RWPE2 (cell line): ENCODE results near the gene KIAA1549.

ENCODE experiments used
- ATAC-seq: fragments of 200-7000 bp; cut with Tn5 transposase; 3 replicates; pipeline ENCODE4 v1.9.1; 2021; ENCODE audit warnings: low read depth
- DNase-seq: peaks from one replicate; pipeline ENCODE4 v3.0.0-alpha.2; 2020; ENCODE audit warnings: low spot score
- H3K27ac ChIP-seq: fragments of 450-650 bp; 2 replicates; pipeline ENCODE4 v1.5.1; 2017; ENCODE audit warnings: mild to moderate bottlenecking; ENCODE audit not compliant: poor library complexity, severe bottlenecking
- H3K27me3 ChIP-seq: fragments of 250-450 bp; sonication (Bioruptor Pico); 2 replicates; pipeline ENCODE4 v1.5.1; 2021; ENCODE audit warnings: mild to moderate bottlenecking, moderate library complexity; ENCODE audit not compliant: insufficient read depth, poor library complexity, severe bottlenecking
- H3K36me3 ChIP-seq: fragments of 250-450 bp; sonication (Bioruptor Pico); 2 replicates; pipeline ENCODE4 v1.5.1; 2020; ENCODE audit warnings: low read depth, mild to moderate bottlenecking, moderate library complexity
- H3K4me1 ChIP-seq: fragments of 250-450 bp; sonication (Bioruptor Pico); 2 replicates; pipeline ENCODE4 v1.5.1; 2021; ENCODE audit warnings: mild to moderate bottlenecking, moderate library complexity; ENCODE audit not compliant: insufficient read depth, poor library complexity, severe bottlenecking
- H3K4me3 ChIP-seq: fragments of 250-450 bp; sonication (Bioruptor Pico); 2 replicates; pipeline ENCODE4 v1.5.1; 2021; ENCODE audit warnings: mild to moderate bottlenecking, moderate library complexity; ENCODE audit not compliant: severe bottlenecking
- H3K9me3 ChIP-seq: fragments of 250-450 bp; sonication (Bioruptor Pico); 2 replicates; pipeline ENCODE4 v1.5.1; 2021; ENCODE audit warnings: mild to moderate bottlenecking, moderate library complexity; ENCODE audit not compliant: severe bottlenecking
- CTCF ChIP-seq: fragments of 450-650 bp; IDR thresholded peaks from one replicate; pipeline ENCODE4 v1.5.1; 2017; ENCODE audit warnings: mild to moderate bottlenecking, moderate library complexity; ENCODE audit not compliant: poor library complexity, severe bottlenecking

Gene KIAA1549

GRCh38 chr7:138832966-138833365 lies 148.2 kb downstream of the KIAA1549 start:
- no peak overlapping the region for H3K27ac ChIP-seq
- ATAC-seq = no peak
- no peak for DNase-seq
- H3K36me3 ChIP-seq = no peaks in the 10 kb centered on the region
- H3K4me1 ChIP-seq = no peaks in the 10 kb centered on the region
- H3K9me3 ChIP-seq = peaks cover 1% of the 10 kb centered on the region
- no peak overlapping the region for H3K4me3 ChIP-seq
- H3K27me3 ChIP-seq = no peaks in the 10 kb centered on the region
- TF ChIP-seq CTCF = no peak

GRCh38 chr7:138829335-138829734 lies 151.9 kb downstream of the KIAA1549 start:
- no peaks in the 10 kb centered on the region for H3K27me3 ChIP-seq
- H3K9me3 ChIP-seq = peaks cover 1% of the 10 kb centered on the region
- H3K4me3 ChIP-seq = no peak overlapping the region
- no peaks in the 10 kb centered on the region for H3K4me1 ChIP-seq
- no peak for ATAC-seq
- no peak overlapping the region for H3K27ac ChIP-seq
- no peaks in the 10 kb centered on the region for H3K36me3 ChIP-seq
- DNase-seq = no peak
- TF ChIP-seq CTCF = no peak

GRCh38 chr7:138828302-138828701 lies 152.9 kb downstream of the KIAA1549 start:
- Histone ChIP-seq H3K4me1 (no peaks in the 10 kb centered on the region), H3K9me3 (peaks cover 1% of the 10 kb centered on the region), H3K27ac (no peak overlapping the region), H3K36me3 (no peaks in the 10 kb centered on the region), H3K27me3 (no peaks in the 10 kb centered on the region), H3K4me3 (no peak overlapping the region)
- ATAC-seq (no peak), DNase-seq (no peak)
- TF ChIP-seq CTCF = no peak

- DNase-seq = no peak
- H3K27ac ChIP-seq = no peak overlapping the region
- H3K27me3 ChIP-seq = no peaks in the 10 kb centered on the region
- no peaks in the 10 kb centered on the region for H3K4me1 ChIP-seq
- H3K9me3 ChIP-seq = peaks cover 1% of the 10 kb centered on the region
- ATAC-seq = no peak
- no peak overlapping the region for H3K4me3 ChIP-seq
- H3K36me3 ChIP-seq = no peaks in the 10 kb centered on the region
- TF ChIP-seq CTCF = no peak
These were observed 156.0 kb downstream of the KIAA1549 start for GRCh38 chr7:138825049-138825721.

- no peak overlapping the region for H3K27ac ChIP-seq
- ATAC-seq (no peak), DNase-seq (no peak)
- no peaks in the 10 kb centered on the region for H3K9me3 ChIP-seq
- H3K27me3 ChIP-seq = no peaks in the 10 kb centered on the region
- TF ChIP-seq CTCF = no peak
- H3K4me3 ChIP-seq = no peak overlapping the region
- H3K36me3 ChIP-seq = no peaks in the 10 kb centered on the region
- no peaks in the 10 kb centered on the region for H3K4me1 ChIP-seq
These were observed 158.2 kb downstream of the KIAA1549 start for GRCh38 chr7:138822867-138823535.
